Cardiac septum (tissue), 1 donor: ENCODE results near the gene IARS1. TPM values are rescaled to one million over a fixed set of nuclear protein-coding genes. Genes with fewer than 3 reads are reported as not detected.

ENCODE experiments used
- DNase-seq: peaks from one replicate; pipeline ENCODE4 v3.0.0-alpha.2; 2020; ENCODE audit warnings: low spot score
- intact Hi-C: fragments of 100-400 bp; cut with DNase I; formaldehyde crosslinking; loops from one replicate; pipeline ENCODE4 v1.14.0; 2022
- total RNA-seq: library from RNA; stranded (reverse); fragmentation: NEBNext Ultra II Directional; extraction: Animal tissue kit (Norgen Biotek cat#: 25700); gene quantifications from one replicate; pipeline ENCODE4 v1.2.1, GENCODE V29; 2021
- donor health status: DM: no; HTN: no; CAD: no.

Gene IARS1
- total RNA-seq, 1 donor from 2014 or later = 69.5 TPM

DNA sequence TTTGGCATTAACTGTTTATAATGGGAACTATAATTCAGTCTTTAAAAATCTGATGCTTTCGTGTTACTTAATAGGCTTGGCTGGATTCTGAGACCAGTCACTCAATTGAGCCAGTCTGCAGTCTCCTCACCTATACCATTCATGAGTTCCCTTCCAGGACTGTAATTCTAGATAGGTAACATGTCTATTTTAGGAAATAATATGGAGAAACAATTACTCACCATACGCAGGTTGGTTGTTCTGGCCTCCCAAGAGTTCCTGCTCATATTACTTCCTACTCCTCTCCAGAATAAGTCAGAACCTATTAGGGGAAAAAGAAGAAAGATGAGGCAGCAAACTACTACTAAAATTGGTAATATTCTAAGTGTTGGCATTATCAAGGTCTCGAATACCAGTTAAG, 4.5 kb upstream of the IARS1 start:
- intact Hi-C loops = no loop called here
- DNase-seq = no peak

DNA sequence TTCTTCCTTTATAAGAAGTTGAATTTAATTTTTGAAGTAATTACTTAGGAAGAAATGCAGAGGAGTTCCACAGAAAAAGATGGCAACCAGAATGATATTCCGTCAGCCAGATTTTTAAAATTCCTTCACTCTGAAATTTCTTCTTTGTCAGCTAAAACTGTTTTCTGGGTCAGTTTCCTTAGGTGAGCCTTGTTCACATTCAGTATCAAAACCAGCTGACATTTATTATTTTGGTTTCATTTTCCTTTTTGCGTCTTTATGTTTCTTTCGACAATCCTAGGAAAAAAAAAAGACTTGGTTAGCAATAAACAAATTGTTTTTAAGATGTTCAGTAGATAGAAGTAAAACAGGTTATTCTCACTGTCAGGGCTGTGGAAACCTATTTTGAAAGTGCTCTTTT, 4.1 kb upstream of the IARS1 start:
- intact Hi-C loops = no loop called here
- no peak for DNase-seq

DNA sequence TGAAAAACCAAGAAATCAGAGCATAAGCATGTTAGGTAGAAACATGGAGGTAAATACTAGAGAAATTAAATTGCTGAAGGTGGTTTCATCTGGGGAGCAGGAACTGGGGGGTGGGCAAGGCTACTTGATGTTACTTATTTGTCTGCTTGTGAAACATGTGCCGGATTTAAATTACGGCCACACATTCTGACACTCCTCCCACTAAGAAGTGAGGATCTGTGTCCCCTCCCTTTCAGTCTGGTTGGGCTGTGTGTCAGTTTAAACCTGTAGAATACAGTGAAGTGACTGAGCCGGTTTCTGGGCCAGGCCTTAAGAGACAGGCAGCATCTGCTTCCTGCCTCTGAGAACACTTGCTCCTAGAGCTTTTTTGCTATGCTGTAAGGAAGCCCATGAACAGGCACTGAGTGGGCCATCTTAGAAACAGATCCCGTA, 2.3 kb upstream of the IARS1 start:
- intact Hi-C loops = no loop called here
- DNase-seq = no peak

DNA sequence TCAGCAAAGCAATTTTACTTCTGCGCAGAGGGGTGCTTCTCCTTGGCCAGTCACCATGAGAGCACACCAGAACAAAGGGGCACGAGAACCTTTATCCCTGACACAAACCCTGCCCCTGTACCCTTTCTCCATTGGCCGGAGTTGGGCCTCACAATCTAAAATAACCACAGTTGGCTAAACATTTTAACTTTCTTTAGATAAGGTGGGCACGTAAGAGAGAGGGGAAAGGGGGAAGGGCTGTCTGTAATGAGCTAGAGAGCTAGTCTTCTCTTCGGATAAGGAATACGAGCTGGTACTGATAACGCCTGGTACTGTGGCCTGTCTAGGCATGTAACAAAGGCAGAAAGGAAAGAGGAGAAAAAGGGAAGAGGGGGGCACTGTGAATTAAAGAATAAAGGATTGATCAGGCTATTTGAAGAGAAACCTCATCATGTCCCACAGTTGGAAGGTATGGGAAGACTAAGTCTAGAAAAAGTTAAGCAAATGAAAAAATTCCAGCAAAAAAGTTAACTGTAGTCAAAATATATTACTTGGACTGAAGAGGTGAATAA, 1.8 kb upstream of the IARS1 start:
- intact Hi-C loops = no loop called here
- no peak for DNase-seq

DNA sequence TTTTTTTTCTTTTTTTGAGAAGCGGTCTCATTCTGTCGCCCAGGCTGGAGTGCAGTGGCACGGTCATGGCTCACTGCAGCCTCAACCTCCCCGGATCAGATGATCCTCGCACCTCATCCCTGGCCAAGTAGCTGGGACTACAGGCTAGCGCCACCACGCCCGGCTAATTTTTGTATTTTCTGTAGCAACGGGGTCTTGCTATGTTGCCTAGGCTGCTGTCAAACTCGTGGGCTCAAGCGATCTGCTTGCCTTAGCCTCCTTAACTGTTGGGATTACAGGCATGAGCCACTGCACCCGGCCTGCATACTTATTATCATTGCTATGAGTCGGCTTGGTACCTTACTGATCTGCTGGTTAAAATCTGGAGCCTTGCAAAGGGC, 790 bp upstream of the IARS1 start:
- DNase-seq = no peak
- intact Hi-C loops = loop anchor here (5.0 kb wide), 1 partner anchor 33 kb away; the partner anchor contains the start of genes CENPP and NOL8

DNA sequence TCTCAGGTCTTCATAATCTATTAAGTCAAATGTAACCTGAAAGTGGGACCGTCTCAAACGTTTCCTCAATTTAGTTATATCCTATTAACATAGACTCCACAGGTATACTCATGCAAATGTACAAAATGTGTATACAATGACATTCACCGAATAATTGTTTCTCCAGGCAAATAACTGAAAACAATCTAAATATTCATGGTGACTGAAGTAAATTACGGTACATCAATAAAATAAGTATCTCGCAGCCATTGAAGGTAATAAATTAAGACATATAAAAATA, 482 bp downstream of the IARS1 start:
- intact Hi-C loops = loop anchor here (5.0 kb wide), 1 partner anchor 34 kb away; the partner anchor contains the start of genes CENPP and NOL8
- DNase-seq = no peak

DNA sequence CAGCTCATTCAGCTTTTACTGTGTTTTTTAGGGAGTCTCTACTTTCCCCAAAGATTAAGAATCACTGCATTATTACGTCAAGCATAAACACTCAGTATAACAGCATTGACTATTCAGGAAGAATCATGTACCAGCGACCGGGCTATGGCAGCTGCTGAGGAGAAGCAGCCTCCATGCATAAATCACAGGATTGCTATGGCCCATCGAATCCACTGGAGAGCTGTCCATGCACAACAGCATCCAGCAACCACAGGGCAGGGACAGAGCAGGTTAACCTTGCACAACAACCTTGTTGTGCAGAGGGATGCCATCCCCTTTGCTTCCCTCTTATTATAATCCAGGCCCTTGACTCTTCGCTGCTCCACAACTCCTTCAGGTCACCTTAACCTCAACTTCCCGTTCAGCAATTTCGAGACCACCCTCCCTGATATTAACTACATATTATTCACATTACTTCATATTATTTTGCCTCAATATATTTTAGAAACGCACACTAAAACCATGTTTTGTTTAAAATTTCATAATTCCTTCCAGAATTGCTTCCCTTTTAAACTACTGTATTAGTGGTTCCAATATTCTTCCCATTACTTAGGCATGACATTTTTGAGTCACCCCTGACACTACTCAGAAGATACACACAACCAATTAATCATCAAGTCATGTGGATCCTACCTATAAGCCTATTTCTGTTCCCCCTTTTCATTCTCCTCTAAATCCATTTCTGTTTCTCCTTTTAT, 991 bp downstream of the IARS1 start:
- no peak for DNase-seq
- intact Hi-C loops = loop anchor here (5.0 kb wide), 1 partner anchor 35 kb away; the partner anchor contains the start of genes CENPP and NOL8

DNA sequence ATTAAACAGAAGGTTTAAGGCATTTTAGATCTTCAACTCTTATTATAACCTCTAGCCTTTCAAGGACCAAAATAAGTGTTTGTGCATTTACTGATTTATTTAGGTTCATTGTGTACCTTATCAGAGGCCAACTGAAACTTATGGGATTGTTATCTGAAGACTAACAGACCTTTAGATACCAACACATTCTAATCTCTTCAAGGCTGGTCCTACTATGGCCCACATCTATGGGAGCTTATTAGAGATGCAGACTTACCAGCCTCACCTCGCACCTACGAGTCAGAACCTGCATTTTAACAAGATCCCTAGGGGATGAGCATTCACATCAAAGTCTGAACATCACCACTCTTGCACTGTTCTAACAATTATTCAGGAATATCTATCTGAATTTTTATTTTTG, 1.9 kb downstream of the IARS1 start:
- no peak for DNase-seq
- intact Hi-C loops = loop anchor here (5.0 kb wide), 1 partner anchor 36 kb away; the partner anchor contains the start of genes CENPP and NOL8

DNA sequence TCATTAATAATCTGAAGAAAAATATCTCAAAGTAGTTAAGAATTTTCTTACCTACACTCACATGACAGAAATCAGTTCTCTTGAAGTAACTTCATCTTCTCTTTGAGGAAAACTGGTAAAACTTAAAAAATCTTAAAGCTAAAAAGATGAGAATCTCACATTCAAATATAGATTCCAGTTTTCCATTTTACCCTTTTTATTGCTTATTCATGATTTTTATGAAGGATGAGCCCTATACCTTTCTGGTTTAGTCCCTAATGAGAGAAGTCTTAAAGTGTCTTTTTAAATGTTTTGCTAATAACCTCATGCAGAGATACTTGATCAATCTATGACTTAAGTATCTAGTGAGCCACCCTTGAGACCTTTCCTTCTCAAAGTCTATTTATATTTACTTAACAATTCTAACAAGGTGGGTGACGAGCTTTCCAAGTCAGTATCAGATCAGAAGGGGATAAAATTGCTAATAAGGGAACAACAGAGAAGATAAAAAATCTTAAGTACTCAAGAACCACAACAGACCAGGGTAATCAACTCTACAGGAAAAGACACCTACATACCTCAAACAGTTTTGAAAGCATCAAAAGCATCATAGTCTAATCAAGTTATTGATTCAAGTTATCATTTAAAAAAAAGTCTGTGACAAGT, 2.6 kb downstream of the IARS1 start:
- no peak for DNase-seq
- intact Hi-C loops = loop anchor here (5.0 kb wide), 1 partner anchor 36 kb away; the partner anchor contains the start of genes CENPP and NOL8

DNA sequence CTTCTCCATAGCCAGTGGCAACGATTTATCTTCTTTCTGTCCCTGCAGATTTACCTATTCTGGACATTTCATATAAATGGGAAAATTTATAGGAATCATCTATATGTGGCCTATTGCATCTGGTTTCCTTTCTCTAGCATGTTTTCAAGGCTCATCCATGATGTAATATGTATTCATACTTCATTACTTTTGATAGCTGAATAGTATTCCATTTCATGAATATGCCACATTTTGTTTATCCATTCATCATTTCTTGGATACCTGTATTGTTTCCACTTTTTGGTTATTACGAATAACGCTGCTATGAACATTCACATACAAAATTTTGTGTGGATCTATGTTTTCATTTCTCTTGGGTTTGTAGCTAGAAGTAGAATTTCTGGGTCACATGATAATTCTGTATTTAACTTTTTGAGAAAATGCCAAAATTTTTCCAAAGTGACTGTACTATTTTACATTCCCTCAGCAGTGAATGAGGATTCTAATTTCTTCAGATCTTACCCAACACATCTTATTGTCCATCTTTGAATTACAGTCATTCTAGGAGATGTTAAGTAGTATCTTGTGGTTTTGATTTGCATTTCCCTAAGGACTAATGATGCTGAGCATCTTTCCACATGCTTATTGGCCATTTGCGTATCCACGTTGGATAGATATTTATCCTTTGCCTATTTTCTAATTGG, 3.6 kb downstream of the IARS1 start:
- no peak for DNase-seq
- intact Hi-C loops = loop anchor here (5.0 kb wide), 1 partner anchor 37 kb away; the partner anchor contains the start of genes CENPP and NOL8

DNA sequence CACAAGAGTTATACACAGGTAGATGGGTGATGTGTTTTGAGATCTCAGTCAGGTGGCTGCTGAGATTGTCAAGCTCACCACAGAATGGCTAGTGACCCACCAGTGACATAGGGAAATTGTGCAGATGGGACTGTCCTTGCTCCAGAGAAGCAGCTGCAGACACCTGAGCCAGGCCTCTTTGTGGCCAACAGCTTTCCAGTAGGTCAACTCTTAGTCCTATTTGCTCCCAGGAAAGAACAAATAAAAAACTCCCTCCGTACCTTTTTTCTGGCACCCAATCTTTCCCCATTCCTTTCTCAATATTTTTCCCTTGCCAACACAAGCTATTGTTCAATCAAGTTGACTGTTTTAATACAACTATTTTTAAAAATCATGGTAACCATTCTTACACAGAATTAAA, 14.2 kb downstream of the IARS1 start:
- intact Hi-C loops = no loop called here
- no peak for DNase-seq

DNA sequence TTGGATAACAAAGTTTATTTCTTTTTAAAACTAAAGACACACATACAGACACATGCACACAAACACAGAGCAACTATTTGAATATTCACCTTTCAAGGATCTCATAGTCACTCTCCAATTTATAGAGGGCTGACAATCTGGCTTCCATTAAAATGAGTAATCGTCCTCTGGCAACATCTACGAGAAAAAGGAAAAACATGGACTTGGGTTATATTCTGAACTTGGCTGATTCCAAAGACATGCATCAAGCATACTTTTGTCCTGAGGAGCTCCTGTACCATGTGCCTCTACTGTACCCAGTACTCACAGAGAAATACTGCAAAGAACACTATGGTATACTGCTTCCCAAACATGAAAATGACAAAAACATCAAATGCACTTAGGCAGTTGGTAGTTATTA, 15.4 kb downstream of the IARS1 start:
- no peak for DNase-seq
- intact Hi-C loops = no loop called here

DNA sequence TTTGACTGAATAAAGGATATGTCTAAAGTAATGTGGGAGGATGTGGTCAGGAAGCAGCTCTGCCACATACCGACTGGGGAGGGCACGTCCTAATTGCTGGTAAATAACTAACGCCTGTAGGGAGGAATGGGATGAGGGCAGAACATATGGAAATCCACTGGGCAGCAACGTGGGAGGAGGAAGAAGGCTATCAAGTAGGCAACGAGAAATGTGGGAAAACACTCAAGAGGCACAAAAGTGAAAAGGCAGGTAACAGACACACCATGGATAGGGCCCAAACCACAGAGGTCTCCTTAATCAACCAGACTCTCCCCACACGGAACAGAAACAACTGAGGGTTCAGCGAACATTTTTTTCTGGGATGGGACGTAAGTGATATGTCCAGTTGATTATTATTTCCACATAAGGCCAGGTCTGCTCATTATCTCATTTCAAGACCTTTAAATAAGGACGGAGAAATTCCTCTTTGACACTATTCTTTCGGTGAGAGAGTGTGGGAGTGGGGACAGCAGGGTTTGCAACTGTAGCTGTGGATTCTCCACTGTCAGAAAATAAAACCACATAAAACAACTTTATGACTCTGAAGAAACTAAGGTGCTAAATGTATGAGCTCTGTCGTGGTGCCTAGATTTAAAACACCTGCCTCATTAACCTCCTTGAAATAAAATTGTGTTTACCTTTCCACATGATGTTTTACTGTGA, 17.0 kb downstream of the IARS1 start:
- intact Hi-C loops = no loop called here
- no peak for DNase-seq

DNA sequence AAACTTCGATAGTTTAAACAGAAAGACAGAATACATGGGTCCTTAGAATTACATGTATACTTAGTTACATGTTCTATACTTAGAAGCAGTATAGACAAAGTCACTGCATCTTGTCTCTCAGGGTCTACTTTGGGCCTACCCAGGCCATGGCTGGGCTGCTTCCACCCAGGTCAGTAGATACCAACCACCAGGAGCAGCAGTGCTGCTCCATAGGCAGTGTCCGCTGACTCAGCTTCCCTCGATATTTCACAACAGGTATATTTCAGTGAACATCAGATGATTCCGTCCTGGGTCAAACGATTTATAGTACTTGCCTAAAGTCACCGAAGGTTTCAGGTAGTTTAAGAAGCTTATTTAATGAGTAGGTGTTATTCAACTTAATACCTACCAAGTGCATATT, 18.0 kb downstream of the IARS1 start:
- intact Hi-C loops = no loop called here
- DNase-seq = no peak

DNA sequence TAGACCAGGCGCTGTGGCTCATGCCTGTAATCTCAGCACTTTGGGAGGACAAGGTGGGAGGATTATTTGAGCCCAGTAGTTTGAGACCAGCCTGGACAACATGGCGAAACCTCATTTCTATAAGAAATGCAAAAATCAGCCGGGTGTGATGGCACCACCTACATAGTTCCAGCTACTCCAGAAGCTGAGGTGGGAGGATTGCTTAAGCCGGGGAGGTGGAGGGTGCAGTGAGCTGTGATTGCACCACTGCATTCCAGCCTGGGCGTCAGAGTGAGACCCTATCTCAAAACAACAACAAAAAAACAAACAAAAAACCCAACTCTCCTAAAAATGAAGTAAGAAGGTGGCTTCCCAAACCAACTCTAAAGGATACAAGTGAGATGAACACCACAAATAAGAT, 23.0 kb downstream of the IARS1 start:
- intact Hi-C loops = no loop called here
- DNase-seq = no peak

DNA sequence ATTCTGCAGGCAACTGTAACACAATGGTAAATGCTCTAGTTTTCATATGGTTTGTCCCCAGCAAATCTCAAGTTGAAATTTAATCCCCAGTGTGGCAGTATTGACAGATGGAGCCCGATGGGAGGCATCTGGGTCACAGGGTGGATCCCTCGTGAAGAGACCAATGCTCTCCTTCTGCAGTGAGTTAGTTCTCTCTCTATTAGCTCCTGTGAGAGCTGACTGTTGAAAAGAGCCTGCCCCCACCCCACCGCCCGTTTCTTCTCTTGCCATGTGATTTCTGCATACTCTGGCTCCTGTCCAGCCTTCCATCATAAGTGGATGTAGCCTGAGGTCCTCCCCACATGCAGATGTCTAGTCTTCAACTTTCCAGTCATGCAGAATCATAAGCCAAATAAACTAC, 27.0 kb downstream of the IARS1 start:
- DNase-seq = no peak
- intact Hi-C loops = no loop called here

DNA sequence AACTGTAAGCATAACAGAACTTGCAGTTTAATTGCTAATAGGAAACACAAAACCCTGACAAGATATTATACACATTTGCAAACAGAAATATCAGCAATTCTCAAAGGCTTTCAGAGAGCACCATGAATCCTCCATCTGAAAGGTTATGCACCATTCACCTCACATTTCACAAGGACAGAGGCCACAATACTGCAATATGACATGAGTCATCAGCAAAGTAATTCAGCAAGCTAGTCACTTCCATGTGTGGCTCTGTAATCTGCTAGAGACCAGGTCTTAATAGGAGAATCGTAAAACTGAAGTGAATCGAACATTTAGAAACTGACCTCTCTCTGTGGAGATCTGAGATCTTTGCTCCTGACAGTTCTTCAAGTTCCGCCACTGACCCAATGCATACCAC, 28.3 kb downstream of the IARS1 start:
- DNase-seq = no peak
- intact Hi-C loops = no loop called here

DNA sequence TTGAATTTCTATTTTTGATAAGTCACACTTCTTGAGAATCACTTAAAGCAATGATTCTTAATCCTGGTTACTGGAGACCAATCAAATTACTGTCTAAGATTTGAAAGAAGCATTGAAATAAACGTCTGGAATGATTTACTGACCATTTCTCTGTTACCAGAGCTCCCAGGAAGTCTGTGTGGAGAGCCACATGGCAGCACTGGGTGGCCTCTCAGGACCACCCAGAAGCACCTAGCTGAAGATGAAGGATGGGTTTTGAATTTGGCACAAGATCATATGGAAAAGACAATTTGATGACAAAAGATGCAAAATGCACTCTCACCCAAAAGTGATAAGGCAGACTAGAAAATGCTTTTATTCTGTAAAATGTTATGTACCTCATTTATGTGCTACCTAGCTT, 30.4 kb downstream of the IARS1 start:
- no peak for DNase-seq
- intact Hi-C loops = no loop called here

DNA sequence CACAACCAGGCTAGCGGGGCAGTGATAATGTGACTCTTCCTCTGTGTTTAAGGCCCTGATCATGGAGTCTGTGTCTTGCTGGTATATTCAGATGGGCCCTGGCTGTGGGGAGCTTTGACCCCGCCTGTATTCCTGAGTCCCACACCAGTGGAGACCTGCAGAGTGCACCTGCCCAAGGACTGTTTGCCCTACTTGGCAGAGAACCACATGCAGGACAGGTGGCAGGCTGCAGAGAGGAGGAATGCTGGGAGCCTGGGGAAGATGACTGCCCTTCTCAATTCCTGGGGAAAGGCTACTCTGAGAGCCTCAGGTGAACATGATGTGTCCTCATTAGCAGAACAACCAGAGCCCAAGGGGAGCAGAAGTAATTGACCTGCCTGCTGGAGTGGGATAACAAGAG, 36.2 kb downstream of the IARS1 start:
- intact Hi-C loops = no loop called here
- DNase-seq = no peak
